GM12801 (cell line): Measurements from ENCODE around the gene RELL1.

ENCODE experiments used
- TF ChIP-seq, protein P1 (sequence below): IDR thresholded peaks from one replicate; pipeline ENCODE4 v1.5.1; 2011; ENCODE audit warnings: control low read depth; ENCODE audit not compliant: insufficient read length; ENCODE audit errors: extremely low read depth

Gene RELL1

DNA sequence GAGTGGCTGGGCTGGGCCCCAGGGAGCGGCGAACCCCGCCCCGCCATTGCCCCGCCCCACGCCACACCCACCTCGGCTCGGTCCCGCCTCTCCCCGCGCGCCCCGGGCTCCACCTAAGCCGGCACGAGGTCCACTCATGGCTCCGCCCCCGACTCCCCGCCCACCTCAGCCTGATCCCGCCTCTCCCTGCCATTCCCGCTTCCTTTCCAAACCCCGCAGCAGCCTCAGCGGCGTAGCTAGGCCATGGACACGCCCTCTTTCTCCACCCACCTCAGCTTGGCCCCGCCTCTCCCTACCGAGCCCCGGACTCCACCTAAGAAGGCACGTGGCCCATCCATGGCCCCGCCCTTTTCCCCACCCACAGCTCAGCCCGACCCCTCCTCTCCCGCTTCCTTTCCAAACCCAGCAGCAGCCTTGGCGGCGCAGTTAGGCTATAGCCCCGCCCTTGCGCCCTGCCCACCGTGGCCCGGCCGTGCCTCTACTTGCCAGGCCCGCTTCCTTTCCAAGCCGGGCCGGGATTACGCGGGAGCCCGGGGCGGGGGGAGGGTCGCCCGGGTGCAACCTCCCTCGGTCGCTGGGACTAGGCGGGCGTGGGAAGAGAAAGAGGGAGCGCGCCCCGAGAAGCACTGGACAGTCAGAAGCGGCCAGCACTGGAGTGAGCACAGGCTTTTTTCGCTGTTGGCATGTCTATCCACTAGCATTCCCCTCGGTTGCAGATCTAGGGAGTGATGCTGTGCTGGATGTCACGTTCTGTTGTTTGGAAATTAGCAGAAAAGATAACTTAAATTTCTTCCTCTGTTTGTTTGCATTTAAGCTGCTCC is at the start of gene RELL1:
TSS of gene RELL1 (minus strand) at position 4 of the 821 bp plus-strand sequence. CDS start 89 bp downstream, outside the sequence.
- TF ChIP-seq, protein P1, sequence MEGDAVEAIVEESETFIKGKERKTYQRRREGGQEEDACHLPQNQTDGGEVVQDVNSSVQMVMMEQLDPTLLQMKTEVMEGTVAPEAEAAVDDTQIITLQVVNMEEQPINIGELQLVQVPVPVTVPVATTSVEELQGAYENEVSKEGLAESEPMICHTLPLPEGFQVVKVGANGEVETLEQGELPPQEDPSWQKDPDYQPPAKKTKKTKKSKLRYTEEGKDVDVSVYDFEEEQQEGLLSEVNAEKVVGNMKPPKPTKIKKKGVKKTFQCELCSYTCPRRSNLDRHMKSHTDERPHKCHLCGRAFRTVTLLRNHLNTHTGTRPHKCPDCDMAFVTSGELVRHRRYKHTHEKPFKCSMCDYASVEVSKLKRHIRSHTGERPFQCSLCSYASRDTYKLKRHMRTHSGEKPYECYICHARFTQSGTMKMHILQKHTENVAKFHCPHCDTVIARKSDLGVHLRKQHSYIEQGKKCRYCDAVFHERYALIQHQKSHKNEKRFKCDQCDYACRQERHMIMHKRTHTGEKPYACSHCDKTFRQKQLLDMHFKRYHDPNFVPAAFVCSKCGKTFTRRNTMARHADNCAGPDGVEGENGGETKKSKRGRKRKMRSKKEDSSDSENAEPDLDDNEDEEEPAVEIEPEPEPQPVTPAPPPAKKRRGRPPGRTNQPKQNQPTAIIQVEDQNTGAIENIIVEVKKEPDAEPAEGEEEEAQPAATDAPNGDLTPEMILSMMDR, result no peak

DNA sequence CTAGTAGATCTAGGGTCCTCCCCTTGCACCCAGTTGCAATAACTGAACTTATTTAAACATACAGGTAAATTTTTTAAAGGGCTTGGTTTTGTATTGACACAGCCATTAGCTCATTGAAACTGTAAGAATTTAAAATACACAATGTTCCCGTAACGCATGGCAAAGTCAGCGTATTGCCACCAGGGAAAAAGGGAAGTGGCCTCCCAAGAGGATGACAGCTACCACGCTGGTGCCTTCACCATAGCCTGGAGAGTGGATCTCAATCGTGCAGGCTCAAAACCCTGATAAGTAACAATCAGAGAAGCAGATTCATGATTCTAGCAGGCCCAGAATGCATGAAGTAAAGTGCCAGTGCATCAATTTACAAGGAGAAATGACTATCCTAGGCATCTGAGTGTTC is 49.4 kb upstream of the RELL1 start:
- TF ChIP-seq, protein P1, result no peak

GRCh38 chr4:37734989-37735388 is 48.8 kb upstream of the RELL1 start:
- TF ChIP-seq, protein P1, result no peak

DNA sequence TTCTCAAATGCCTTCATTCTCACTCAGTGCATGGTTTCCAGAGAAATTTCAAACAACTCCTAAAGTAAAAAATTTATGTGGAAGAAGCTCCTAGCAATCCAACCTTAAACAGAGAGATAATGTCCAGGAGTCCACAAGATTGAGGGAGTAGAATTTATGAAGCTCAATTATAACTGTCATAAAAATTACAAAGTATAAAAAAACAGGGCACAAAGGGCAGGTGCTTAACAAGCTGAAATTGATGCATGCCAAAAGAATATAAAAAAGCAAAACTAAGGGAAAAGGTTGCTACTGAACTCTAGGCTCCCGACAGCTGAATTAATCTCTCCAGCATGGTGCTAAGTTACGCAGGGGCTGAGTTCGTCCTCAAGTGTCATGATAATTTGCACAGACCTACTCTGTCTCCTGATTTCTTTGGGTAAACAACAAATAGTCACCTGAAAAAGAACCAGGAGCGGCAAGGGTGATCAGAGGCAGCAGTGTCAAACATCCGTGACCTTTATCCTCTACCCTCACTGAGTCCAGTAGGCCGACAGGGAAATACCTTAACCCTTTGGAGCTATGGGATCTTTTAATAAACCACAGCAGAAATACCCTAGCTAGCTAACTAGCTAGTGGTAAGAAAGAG is 47.2 kb upstream of the RELL1 start:
- TF ChIP-seq, protein P1, result no peak

DNA sequence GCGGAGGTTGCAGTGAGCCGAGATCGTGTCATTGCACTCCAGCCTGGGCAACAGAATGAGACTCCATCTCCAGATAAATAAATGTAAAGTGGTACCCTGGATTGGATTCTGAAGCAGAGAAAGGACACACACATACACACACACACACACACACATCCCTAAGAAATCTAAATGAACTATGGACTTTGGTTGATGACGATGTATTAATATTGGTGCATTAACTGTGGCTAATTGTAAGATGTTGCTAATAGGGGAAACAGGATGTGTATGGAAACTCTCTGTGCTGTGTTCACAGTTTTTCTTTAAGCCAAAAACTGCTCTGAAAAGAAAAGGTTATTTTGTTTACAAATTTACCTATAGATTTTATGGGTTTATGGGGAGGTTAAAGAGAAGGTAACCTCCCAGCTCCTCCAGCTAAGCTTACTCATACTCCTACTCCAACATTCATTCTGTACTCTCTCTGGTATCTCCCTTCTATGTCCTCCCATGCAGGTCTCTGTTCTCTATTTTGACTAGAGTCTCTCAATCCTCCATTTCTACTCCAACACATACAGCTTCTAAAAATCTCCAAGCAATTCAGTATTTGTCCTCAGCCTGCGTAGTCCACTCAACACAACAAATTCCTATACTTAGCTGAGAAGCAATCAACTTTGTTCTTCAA is 46.5 kb upstream of the RELL1 start:
- TF ChIP-seq, protein P1, result no peak

GRCh38 chr4:37729649-37730004 is 43.5 kb upstream of the RELL1 start:
- TF ChIP-seq, protein P1, result no peak

- TF ChIP-seq, protein P1, result no peak
Observed at GRCh38 chr4:37728064-37728463, 41.9 kb upstream of the RELL1 start.
